CD4-positive, alpha-beta T cell (primary cell): ENCODE data around the gene SNRPA. TPM values are rescaled to one million over a fixed set of nuclear protein-coding genes. Genes with fewer than 3 reads are reported as not detected.

Experiments
- ATAC-seq: fragments of 200-7000 bp; cut with Tn5 transposase; one replicate; pipeline ENCODE4 v1.10.0; 2022; ENCODE audit warnings: mild to moderate bottlenecking; ENCODE audit not compliant: poor library complexity
- CTCF ChIA-PET: fragments of 350-600 bp; sonication (Branson Sonifier 250); formaldehyde crosslinking; loops from one replicate; lab custom pipeline; 2021; ENCODE audit warnings: antibody characterized with exemption, inconsistent platforms; lab: Charles Lee
- POLR2A ChIA-PET: fragments of 350-600 bp; sonication (Branson Sonifier 250); formaldehyde crosslinking; loops from one replicate; lab custom pipeline; 2021; ENCODE audit warnings: antibody characterized with exemption, inconsistent platforms; lab: Charles Lee
- DNase-seq, 14 experiments: peaks; one replicate each; pipeline ENCODE4 v3.0.0-alpha.2; 2013 to 2020; ENCODE audit warnings: mixed read lengths in 2 of 14
- H3K27ac ChIP-seq, 2 donors: one replicate each; pipeline versions ENCODE4 v1.5.1 to v1.7.0; 2013; ENCODE audit warnings: low read length in 2 of 2, low read depth in 1 of 2, mild to moderate bottlenecking in 1 of 2
- H3K27me3 ChIP-seq, 2 experiments: 1 replicate in 1 of 2; 2 replicates in 1 of 2; pipeline versions ENCODE4 v1.6.1 to v1.7.0; 2013; ENCODE audit warnings: low read length in 2 of 2, control low read depth in 1 of 2, mild to moderate bottlenecking in 1 of 2, moderate library complexity in 1 of 2; ENCODE audit not compliant: insufficient read depth in 2 of 2, control insufficient read depth in 1 of 2
- H3K36me3 ChIP-seq: one replicate; pipeline ENCODE4 v1.6.1; 2013; ENCODE audit warnings: low read length, control low read depth; ENCODE audit not compliant: insufficient read depth
- H3K4me1 ChIP-seq: one replicate; pipeline ENCODE4 v1.6.1; 2013; ENCODE audit warnings: low read length, control low read depth; ENCODE audit not compliant: insufficient read depth
- H3K4me3 ChIP-seq: one replicate; pipeline ENCODE4 v1.5.1; 2013; ENCODE audit warnings: mild to moderate bottlenecking, low read length, moderate library complexity
- H3K9me3 ChIP-seq, 2 experiments: 1 replicate in 1 of 2; 2 replicates in 1 of 2; pipeline versions ENCODE4 v1.6.1 to v1.7.0; 2013; ENCODE audit warnings: low read length in 2 of 2, mild to moderate bottlenecking in 2 of 2, control low read depth in 1 of 2, moderate library complexity in 1 of 2; ENCODE audit not compliant: control insufficient read depth in 1 of 2, insufficient read depth in 1 of 2
- H3K27ac Mint-ChIP-seq: one replicate; pipeline ENCODE4 v1.8.0; 2020; ENCODE audit warnings: mixed read lengths
- H3K27me3 Mint-ChIP-seq: one replicate; pipeline ENCODE4 v1.8.0; 2021; ENCODE audit warnings: mixed read lengths
- H3K36me3 Mint-ChIP-seq: one replicate; pipeline ENCODE4 v1.8.0; 2021; ENCODE audit warnings: low read depth, mixed read lengths
- H3K4me1 Mint-ChIP-seq: one replicate; pipeline ENCODE4 v1.8.0; 2021; ENCODE audit warnings: low read depth, mixed read lengths
- H3K4me3 Mint-ChIP-seq: one replicate; pipeline ENCODE4 v1.8.0; 2020; ENCODE audit warnings: mild to moderate bottlenecking, mixed read lengths
- H3K9me3 Mint-ChIP-seq: one replicate; pipeline ENCODE4 v1.8.0; 2020; ENCODE audit warnings: mixed read lengths
- CTCF ChIP-seq: fragments of 200-600 bp; IDR thresholded peaks from one replicate; pipeline ENCODE4 v1.8.0; 2022; ENCODE audit warnings: antibody characterized with exemption, mild to moderate bottlenecking
- intact Hi-C, 2 experiments: fragments of 100-400 bp; cut with DNase I in 1 of 2; cut with micrococcal nuclease in 1 of 2; formaldehyde crosslinking; loops; one replicate each; pipeline versions ENCODE4 v1.15.1 to v1.9.0; 2023 to 2025; cut with DNase I, micrococcal nuclease
- total RNA-seq, 174 experiments: library from RNA in 2 of 174; stranded (reverse) in 2 of 174; gene quantifications; one replicate each; pipeline ENCODE4 v1.2.3 and lab custom pipeline; 2021 to 2026

Gene SNRPA
- total RNA-seq, 2 experiments from 2014 or later: 60.3 to 76.7 TPM

GRCh38 chr19:40776932-40777644, 26.1 kb downstream of the SNRPA start:
- Histone ChIP-seq H3K27ac (peak overlapping the region; percentile 93 to 95), H3K27me3 (no peaks in the 10 kb centered on the region), H3K4me3 (peak overlapping the region; percentile 69), H3K9me3 (no peaks in the 10 kb centered on the region), H3K36me3 (peaks cover 3% of the 10 kb centered on the region), H3K4me1 (peaks cover 23% of the 10 kb centered on the region)
- ChIA-PET POLR2A (interaction anchor here (0.7 to 5.4 kb wide), 22 partner anchors 9 to 487 kb away, joined by 3 to 198 read pairs (median 8); partner anchors contain the start of genes ACTMAP, COQ8B, EGLN2 and HNRNPUL1), CTCF (interaction anchor here (0.6 to 5.2 kb wide), 11 partner anchors 11 to 1443 kb away, joined by 3 to 40 read pairs (median 5); partner anchors contain the start of genes ACTMAP, COQ8B, EGLN2 and ITPKC)
- TF ChIP-seq CTCF: no peak
- peak; percentile 78 to 97 (median 86) for DNase-seq
- H3K4me3 Mint-ChIP-seq: peak overlapping the region; percentile 95
- intact Hi-C loops: loop anchor here in 1 of 2 experiments (1.0 to 5.0 kb wide), 3 partner anchors 26 to 62 kb away; partner anchors contain the start of gene SNRPA
- H3K9me3 Mint-ChIP-seq: no peaks in the 10 kb centered on the region
- peak; percentile 64 for ATAC-seq
- H3K27ac Mint-ChIP-seq: peak overlapping the region; percentile 93
- peaks cover 27% of the 10 kb centered on the region for H3K36me3 Mint-ChIP-seq
- peaks cover 36% of the 10 kb centered on the region for H3K4me1 Mint-ChIP-seq
- H3K27me3 Mint-ChIP-seq: no peaks in the 10 kb centered on the region

- H3K4me1 ChIP-seq: peaks cover 23% of the 10 kb centered on the region
- Mint-ChIP-seq H3K36me3 (peaks cover 32% of the 10 kb centered on the region), H3K9me3 (no peaks in the 10 kb centered on the region), H3K27me3 (no peaks in the 10 kb centered on the region), H3K4me1 (peaks cover 36% of the 10 kb centered on the region), H3K27ac (peak overlapping the region; percentile 93), H3K4me3 (peak overlapping the region; percentile 95)
- peak overlapping the region; percentile 69 for H3K4me3 ChIP-seq
- intact Hi-C loops: loop anchor here in 1 of 2 experiments (1.0 to 5.0 kb wide), 3 partner anchors 26 to 62 kb away; partner anchors contain the start of gene SNRPA
- ChIA-PET CTCF (interaction anchor here (0.6 to 5.2 kb wide), 11 partner anchors 11 to 1444 kb away, joined by 3 to 40 read pairs (median 5); partner anchors contain the start of genes ACTMAP, COQ8B, EGLN2 and ITPKC), POLR2A (interaction anchor here (0.7 to 5.4 kb wide), 24 partner anchors 9 to 486 kb away, joined by 3 to 198 read pairs (median 8); partner anchors contain the start of genes ACTMAP, COQ8B, EGLN2 and HNRNPUL1)
- DNase-seq: no peak
- no peaks in the 10 kb centered on the region for H3K9me3 ChIP-seq
- TF ChIP-seq CTCF: no peak
- peak overlapping the region; percentile 93 to 95 for H3K27ac ChIP-seq
- H3K36me3 ChIP-seq: peaks cover 4% of the 10 kb centered on the region
- H3K27me3 ChIP-seq: no peaks in the 10 kb centered on the region
- no peak for ATAC-seq
Measured at GRCh38 chr19:40777645-40777936, 26.6 kb downstream of the SNRPA start.

GRCh38 chr19:40777937-40778705, 27.1 kb downstream of the SNRPA start, which contains the start of gene RAB4B:
TSS of gene RAB4B (plus strand) at chr19:40778247. CDS start at chr19:40778376, 129 bp downstream.
- Histone ChIP-seq H3K9me3 (no peaks in the 10 kb centered on the region), H3K4me3 (peak within 1 kb of the TSS; percentile 69), H3K4me1 (peaks cover 23% of the 10 kb centered on the region), H3K36me3 (peaks cover 4% of the 10 kb centered on the region), H3K27me3 (no peaks in the 10 kb centered on the region), H3K27ac (peak within 1 kb of the TSS; percentile 93 to 95)
- H3K4me3 Mint-ChIP-seq: peak within 1 kb of the TSS; percentile 95
- peak within 1 kb of the TSS; percentile 93 for H3K27ac Mint-ChIP-seq
- no peaks in the 10 kb centered on the region for H3K9me3 Mint-ChIP-seq
- H3K4me1 Mint-ChIP-seq: peaks cover 36% of the 10 kb centered on the region
- H3K27me3 Mint-ChIP-seq: no peaks in the 10 kb centered on the region
- intact Hi-C loops: loop anchor here (1.0 to 5.0 kb wide), 7 partner anchors 20 to 63 kb away; partner anchors contain the start of genes ACTMAP (in 1 of the 2), COQ8B (in 1 of the 2) and SNRPA (in 1 of the 2)
- no peak for TF ChIP-seq CTCF
- peak; percentile 84 for ATAC-seq
- POLR2A ChIA-PET: interaction anchor here (0.7 to 5.4 kb wide), 26 partner anchors 8 to 486 kb away, joined by 3 to 198 read pairs (median 8); partner anchors contain the start of genes ACTMAP, COQ8B, EGLN2 and HNRNPUL1
- CTCF ChIA-PET: interaction anchor here (0.9 to 5.2 kb wide), 11 partner anchors 20 to 366 kb away, joined by 3 to 40 read pairs (median 5); partner anchors contain the start of genes ACTMAP, COQ8B, EGLN2 and ITPKC
- peaks cover 37% of the 10 kb centered on the region for H3K36me3 Mint-ChIP-seq
- DNase-seq: peak; percentile 99 to 100 (median 100)
